IPS-15b (cell line): ENCODE data around the gene USP51.
A peak's percentile ranks its signal among the peaks of the same experiment; 100 is the strongest.
"Not testable (repeated sequence)": the region's sequence is repeated elsewhere in the genome, so short reads cannot be mapped to it uniquely, and the experiment has no call there.

Experiments used
- H3K27me3 ChIP-seq: one replicate; pipeline ENCODE4 v1.6.1; 2013; ENCODE audit warnings: low read length; ENCODE audit not compliant: control insufficient read depth, insufficient read depth
- H3K36me3 ChIP-seq: one replicate; pipeline ENCODE4 v1.6.1; 2013; ENCODE audit warnings: low read length; ENCODE audit not compliant: control insufficient read depth, insufficient read depth
- H3K4me1 ChIP-seq: one replicate; pipeline ENCODE4 v1.6.1; 2013; ENCODE audit warnings: mild to moderate bottlenecking, low read length; ENCODE audit not compliant: control insufficient read depth, insufficient read depth
- H3K4me3 ChIP-seq: one replicate; pipeline ENCODE4 v1.5.1; 2013; ENCODE audit warnings: low read depth, low read length
- H3K9ac ChIP-seq: one replicate; pipeline ENCODE4 v1.6.1; 2013; ENCODE audit warnings: low read depth, mild to moderate bottlenecking, low read length
- H3K9me3 ChIP-seq: one replicate; pipeline ENCODE4 v1.6.1; 2013; ENCODE audit warnings: mild to moderate bottlenecking, low read length; ENCODE audit not compliant: control insufficient read depth, insufficient read depth

USP51 gene

DNA sequence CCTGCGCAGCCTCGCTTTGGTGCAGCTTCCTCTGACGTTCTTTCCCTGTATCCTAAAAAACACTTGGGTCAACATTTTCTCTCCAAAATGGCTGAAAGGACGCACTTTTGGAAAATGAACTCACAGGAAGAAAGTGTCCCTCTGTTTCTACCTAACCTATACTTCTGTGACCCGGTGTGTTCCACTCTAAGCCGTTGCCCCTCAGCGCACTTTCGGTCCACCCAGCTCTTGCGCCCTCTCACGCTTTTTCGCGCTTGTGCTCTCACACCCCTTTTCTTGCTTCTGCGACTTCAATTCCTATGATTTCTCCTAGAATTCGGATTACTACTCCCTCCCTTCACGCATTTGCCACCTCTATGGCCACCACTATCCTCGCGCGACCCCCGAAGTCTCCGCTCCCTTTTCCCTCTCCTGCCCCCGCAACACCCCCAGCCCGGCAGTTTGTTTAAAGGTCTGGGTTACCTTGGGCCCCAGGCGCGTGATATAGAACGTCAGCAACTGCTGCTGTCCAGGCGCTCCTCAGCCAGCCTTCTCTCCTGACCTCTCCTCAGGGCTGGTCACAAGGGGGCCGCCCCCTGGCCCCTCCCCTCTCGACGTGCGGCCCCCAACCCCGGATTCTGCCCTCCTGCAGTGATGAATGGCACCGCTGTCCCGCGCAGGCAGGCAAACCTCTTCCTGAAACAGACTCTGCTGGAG is at the start of gene USP51:
Gene USP51, minus strand, starts transcription at position 535 of the 696 bp plus-strand sequence. CDS start 909 bp downstream, outside the sequence.
- Histone ChIP-seq H3K9me3 (no peaks in the 10 kb centered on the region), H3K4me1 (no peaks in the 10 kb centered on the region), H3K9ac (peak within 1 kb of the TSS; percentile 54), H3K4me3 (peak within 1 kb of the TSS; percentile 70), H3K27me3 (no peaks in the 10 kb centered on the region), H3K36me3 (no peaks in the 10 kb centered on the region)

DNA sequence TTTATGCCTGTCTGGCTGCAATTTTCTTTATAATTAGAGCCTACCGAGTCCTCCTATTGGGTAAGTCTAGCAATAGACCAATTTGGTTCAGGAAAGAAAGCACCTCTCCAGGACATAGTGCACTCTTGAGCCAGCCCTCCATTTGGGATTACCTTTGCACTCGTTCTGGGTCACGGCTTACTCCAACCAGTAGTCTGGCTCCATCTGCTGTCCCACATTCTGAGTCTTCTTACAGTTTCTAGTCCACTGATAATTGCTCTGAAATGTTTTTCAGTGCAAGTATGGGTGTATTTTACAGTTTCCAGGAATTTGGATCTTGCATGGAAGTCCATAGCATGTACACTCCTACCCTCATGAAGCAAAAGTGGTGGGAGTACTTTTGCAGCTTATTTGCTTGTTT is 34.8 kb upstream of the USP51 start:
- H3K9ac ChIP-seq: no peak overlapping the region
- H3K4me3 ChIP-seq: no peak overlapping the region
- no peaks in the 10 kb centered on the region for H3K4me1 ChIP-seq
- H3K27me3 ChIP-seq: no peaks in the 10 kb centered on the region
- H3K36me3 ChIP-seq: no peaks in the 10 kb centered on the region
- no peaks in the 10 kb centered on the region for H3K9me3 ChIP-seq

DNA sequence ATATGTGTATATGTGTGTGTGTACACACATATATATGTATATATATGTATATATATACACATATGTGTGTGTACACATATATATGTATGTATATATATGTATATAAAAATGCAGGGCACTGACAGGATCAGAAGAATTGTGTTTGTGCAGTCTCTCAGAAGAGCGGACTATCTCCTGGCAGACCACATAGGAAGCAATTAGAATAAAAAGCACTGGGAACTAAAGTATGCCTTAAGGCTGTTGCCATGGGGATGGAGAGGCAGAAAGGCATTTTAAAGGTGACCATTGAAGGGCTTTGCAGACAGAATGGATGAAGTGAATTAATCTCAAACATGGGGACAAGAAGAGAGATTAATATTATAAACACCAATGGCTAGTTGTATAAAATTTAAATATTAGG is 33.7 kb upstream of the USP51 start:
- H3K4me1 ChIP-seq: no peaks in the 10 kb centered on the region
- H3K9me3 ChIP-seq: no peaks in the 10 kb centered on the region
- no peaks in the 10 kb centered on the region for H3K27me3 ChIP-seq
- H3K36me3 ChIP-seq: no peaks in the 10 kb centered on the region
- H3K4me3 ChIP-seq: no peak overlapping the region
- no peak overlapping the region for H3K9ac ChIP-seq

DNA sequence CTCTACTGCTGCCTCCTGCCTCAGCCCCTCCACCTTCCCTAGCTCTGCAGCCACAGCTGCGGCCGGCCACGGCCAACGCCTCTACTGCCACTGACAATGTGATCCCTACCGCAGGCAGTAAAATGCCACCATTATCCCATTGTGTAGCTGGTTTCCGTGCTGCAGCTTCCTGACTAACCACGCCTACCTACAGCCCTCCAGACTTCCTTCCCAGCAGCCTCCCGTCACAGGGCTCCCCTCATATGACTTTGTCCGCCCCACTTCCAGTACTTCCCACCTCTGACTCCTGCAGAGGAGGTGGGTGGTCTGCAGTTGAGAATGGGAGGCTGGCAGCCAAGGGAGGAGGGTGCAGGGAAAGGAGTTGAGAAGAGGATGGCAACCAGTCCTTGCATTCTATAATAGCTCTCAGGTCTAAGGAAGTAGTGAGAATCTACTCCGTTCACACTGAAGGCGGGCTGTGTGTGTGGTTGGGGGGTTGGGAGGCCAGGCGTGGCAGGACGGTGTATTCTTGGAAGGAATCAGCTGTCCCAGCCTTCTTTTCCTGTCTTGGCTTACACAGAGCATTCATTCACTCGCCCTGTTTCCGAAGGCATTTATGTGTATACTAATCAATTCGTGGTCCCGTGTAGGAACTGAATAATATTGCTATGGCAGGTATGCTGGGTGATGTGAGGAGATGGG is 33.1 kb upstream of the USP51 start:
- Histone ChIP-seq H3K27me3 (no peaks in the 10 kb centered on the region), H3K36me3 (no peaks in the 10 kb centered on the region), H3K9me3 (no peaks in the 10 kb centered on the region), H3K9ac (no peak overlapping the region), H3K4me3 (no peak overlapping the region), H3K4me1 (no peaks in the 10 kb centered on the region)

DNA sequence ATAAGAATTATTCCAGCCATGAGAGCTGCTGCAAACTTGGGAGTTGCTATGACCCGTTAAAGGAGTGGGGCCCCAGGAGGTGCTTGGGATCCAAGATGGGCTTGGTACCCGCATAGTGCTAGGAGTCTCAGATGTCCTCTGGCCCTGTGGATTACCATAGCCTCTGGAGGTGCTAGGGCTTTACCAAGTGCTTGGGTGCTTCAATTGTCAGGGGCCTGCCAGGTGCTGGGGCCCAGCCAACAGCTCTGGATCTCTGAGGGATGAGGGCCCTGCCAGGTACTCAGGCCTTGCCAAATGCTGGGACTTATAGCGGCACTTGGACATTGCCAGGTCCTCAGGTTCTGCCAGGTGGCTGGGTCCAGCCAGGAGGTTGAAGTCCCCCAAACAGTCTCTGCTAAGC is 32.0 kb upstream of the USP51 start:
- H3K9me3 ChIP-seq: no peaks in the 10 kb centered on the region
- H3K4me1 ChIP-seq: no peaks in the 10 kb centered on the region
- no peaks in the 10 kb centered on the region for H3K36me3 ChIP-seq
- H3K27me3 ChIP-seq: no peaks in the 10 kb centered on the region
- no peak overlapping the region for H3K4me3 ChIP-seq
- no peak overlapping the region for H3K9ac ChIP-seq

DNA sequence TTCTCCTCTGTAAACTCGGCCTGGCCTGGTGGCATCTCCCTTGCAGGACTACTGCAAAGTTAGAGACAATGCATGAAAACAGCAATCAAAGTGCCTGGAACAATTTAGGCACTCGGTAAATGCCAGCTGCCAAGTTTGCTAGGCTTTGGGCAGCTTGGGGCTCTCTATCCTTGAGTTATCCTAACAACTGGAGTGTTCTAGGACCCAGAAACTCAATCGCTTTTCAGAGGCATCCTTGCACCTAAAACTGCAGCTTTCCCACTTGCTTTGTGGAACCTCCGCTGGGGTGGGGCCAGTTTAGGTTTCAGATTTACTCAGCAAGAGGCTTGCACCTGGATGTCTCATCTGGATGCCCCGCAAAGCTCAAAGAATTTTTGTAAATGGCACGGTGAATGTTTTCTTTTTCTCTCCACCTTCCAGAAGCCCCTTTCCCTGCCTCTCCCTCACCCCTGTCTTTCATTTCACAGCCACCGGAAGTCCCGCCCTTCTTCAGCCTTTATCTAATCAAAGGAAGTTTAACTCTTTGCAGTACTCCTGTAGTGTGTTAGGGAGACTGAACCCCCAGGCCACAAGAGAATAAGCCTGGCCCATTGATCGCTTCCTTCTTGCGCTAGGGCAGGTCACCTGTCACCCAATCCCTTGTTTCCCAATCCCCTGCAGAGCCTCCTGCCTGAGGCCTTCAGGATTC is 27.3 kb upstream of the USP51 start:
- not testable (repeated sequence) for H3K36me3 ChIP-seq, H3K4me3 ChIP-seq, H3K4me1 ChIP-seq, H3K9ac ChIP-seq, H3K9me3 ChIP-seq, H3K27me3 ChIP-seq

DNA sequence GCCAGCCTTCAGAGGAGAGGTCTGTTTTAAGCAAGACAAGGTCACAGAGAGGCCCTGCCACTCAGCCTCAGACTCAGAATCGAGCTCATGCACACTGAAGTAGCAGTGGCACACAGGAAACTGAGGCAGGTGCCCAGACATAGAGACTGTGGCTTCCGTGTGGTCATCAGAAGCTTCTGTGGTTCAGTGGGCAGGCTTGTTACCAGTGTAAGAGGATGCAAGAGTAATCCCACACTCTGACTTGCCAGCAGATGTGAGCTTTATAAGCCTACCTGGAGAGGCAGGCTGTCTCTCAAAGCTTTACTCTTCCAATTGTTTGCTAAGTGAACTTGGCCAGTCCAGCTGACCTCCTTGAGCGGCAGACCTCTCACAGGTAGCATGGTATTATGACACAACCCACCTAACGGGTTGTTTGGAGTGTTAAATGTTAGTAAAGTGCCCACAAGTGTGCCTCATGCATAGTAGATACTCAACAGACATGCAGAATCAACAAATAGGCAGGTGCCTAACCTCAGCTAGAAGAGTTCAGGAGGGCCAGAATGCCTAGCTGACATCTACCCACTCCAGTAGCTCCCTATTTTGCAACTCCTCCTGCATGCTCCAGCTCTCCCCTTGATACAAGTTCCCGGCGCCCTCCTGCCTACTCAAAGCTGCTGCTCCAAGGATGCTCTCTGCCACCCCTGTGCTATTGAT is 23.5 kb upstream of the USP51 start:
- H3K36me3 ChIP-seq, H3K4me3 ChIP-seq, H3K27me3 ChIP-seq, H3K9me3 ChIP-seq, H3K4me1 ChIP-seq, H3K9ac ChIP-seq: not testable (repeated sequence)

DNA sequence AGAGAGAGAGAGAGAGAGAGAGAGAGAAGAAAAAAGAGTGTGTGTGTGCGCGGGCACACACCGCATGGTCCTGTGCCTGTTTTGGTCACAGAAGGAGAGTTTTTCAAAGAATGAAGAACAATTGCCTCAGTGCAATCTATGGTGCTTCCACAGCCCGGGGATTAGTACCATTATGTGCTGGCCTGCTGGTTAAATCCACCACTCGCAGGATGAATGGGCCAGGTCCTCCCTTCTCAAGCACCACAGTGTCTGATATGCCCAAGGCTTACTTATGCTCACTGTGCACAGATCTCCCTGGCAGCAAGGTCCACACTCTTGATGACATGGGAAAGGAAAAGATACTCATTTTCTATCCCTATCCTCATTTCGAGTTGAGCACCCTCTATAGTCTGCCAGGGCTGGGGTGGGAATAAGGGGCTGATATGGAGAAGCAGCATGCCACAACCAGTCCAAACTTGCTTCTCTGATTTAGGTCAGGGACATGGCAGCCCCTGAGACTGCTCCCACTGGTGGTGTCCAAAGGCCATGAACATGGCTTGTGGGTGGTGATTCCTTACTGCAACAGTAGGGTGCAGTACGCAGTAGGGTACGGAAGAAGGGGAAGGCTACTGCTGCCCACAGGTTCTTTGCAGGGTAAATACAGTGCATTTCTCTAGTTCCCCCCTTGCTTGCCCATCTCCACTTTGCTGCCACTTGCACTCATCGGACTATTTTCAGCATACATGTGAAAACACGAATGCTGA is 18.9 kb upstream of the USP51 start:
- not testable (repeated sequence) for H3K4me1 ChIP-seq, H3K9ac ChIP-seq, H3K9me3 ChIP-seq, H3K4me3 ChIP-seq, H3K36me3 ChIP-seq, H3K27me3 ChIP-seq

DNA sequence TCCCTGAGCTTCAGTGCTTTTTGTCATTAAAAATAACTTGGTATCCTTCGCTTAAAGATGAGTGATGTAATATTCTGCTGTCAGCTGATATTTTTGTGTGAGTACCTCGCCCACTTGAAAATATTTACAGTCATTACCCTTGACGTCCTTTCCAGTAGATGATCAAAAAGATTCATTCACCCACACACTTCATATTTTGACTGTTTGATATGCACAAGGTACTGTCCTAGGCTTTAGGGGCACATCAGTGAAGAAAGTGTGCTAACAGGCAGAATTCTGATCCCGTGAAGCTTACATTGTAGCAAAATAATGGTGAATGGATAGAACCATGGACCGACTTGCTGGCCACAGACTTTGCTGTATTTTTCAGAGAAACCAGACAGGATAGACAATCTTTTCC is 18.1 kb upstream of the USP51 start:
- H3K4me3 ChIP-seq, H3K36me3 ChIP-seq, H3K9me3 ChIP-seq, H3K27me3 ChIP-seq, H3K4me1 ChIP-seq, H3K9ac ChIP-seq: not testable (repeated sequence)

DNA sequence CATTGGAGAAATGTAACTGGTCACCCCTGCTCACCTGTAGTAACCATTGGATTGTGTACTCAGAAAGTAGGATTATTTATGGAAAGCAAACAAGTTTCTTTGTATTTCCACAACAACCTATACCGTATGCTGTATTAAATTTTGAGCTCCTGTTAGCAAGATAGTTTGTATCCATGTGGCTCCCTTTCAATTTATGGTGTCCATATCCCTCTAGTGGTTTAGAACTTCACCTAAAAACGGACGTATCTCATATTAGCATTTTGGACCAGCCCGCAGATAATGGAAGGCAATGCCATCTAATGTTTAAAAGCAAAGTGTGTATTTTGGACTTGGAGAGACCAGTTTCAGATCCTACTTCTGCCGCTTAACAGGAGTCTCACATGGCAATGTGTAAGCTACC is 17.4 kb upstream of the USP51 start:
- H3K36me3 ChIP-seq, H3K4me1 ChIP-seq, H3K9me3 ChIP-seq, H3K27me3 ChIP-seq, H3K4me3 ChIP-seq, H3K9ac ChIP-seq: not testable (repeated sequence)

DNA sequence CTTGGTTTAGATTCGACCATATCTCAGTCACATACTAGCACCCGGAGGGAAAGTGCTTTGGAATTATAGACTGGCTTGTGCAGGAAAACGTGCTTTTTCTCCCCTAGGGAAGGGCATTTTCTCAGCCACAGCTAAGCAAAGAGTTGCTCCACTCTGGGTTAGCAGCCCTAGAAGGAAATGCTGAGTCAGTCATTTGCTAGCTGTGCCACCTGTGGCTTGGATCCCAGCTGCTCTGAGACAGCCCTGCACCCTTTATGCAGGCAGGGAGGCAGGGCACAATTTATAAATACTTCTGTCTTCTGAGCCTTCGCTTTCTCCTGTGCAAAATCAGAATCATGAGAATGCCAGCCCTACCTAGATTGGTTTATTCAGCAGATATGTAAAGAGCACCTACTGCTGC is 1.3 kb upstream of the USP51 start:
- Histone ChIP-seq H3K9me3 (no peaks in the 10 kb centered on the region), H3K27me3 (no peaks in the 10 kb centered on the region), H3K9ac (no peak overlapping the region), H3K4me3 (no peak overlapping the region), H3K36me3 (no peaks in the 10 kb centered on the region), H3K4me1 (no peaks in the 10 kb centered on the region)
